MM.1S (cell line): ENCODE data around the gene CETN1.

Experiments used
- DNase-seq: peaks from one replicate; pipeline ENCODE4 v3.0.0-alpha.2; 2015
- H2AFZ ChIP-seq: fragments of 300-600 bp; sonication (generic); 2 replicates; pipeline ENCODE4 v1.6.0; 2016; ENCODE audit warnings: antibody characterized with exemption, low read length
- H3F3A ChIP-seq: fragments of 300-600 bp; sonication (generic); 2 replicates; pipeline ENCODE4 v1.6.1; 2016; ENCODE audit warnings: mild to moderate bottlenecking, antibody characterized with exemption, low read length, moderate library complexity, mixed read lengths; ENCODE audit not compliant: insufficient read depth
- H3K27ac ChIP-seq: fragments of 300-600 bp; sonication (generic); 2 replicates; pipeline ENCODE4 v1.5.1; 2016; ENCODE audit warnings: mild to moderate bottlenecking, low read length
- H3K27me3 ChIP-seq: fragments of 300-600 bp; sonication (generic); replicated peaks from 2 replicates; pipeline ENCODE4 v1.6.0; 2016; ENCODE audit warnings: low read length; ENCODE audit not compliant: insufficient read depth
- H3K36me3 ChIP-seq: fragments of 300-600 bp; sonication (generic); replicated peaks from 2 replicates; pipeline ENCODE4 v1.6.1; 2016; ENCODE audit warnings: mild to moderate bottlenecking, low read length, mixed read lengths; ENCODE audit not compliant: insufficient read depth
- H3K4me1 ChIP-seq: fragments of 300-600 bp; sonication (generic); 2 replicates; pipeline ENCODE4 v1.6.1; 2016; ENCODE audit warnings: low read length, mixed read lengths
- H3K4me2 ChIP-seq: fragments of 300-600 bp; sonication (generic); 2 replicates; pipeline ENCODE4 v1.6.0; 2016; ENCODE audit warnings: low read depth, low read length
- H3K4me3 ChIP-seq: fragments of 300-600 bp; sonication (generic); 2 replicates; pipeline ENCODE4 v1.5.1; 2016; ENCODE audit warnings: low read length, mixed read lengths
- H3K79me2 ChIP-seq: fragments of 300-600 bp; sonication (generic); 2 replicates; pipeline ENCODE4 v1.6.1; 2016; ENCODE audit warnings: mixed run types, low read length, mixed read lengths
- H3K9ac ChIP-seq: fragments of 300-600 bp; sonication (generic); 2 replicates; pipeline ENCODE4 v1.6.1; 2016; ENCODE audit warnings: low read length, mixed read lengths
- H3K9me2 ChIP-seq: fragments of 300-600 bp; sonication (generic); replicated peaks from 2 replicates; pipeline ENCODE4 v1.6.1; 2016; ENCODE audit warnings: mild to moderate bottlenecking, low read length, mixed read lengths; ENCODE audit not compliant: insufficient read depth
- H3K9me3 ChIP-seq: fragments of 300-600 bp; sonication (generic); replicated peaks from 2 replicates; pipeline ENCODE4 v1.6.1; 2016; ENCODE audit warnings: mild to moderate bottlenecking, low read length, mixed read lengths; ENCODE audit not compliant: insufficient read depth
- H4K20me1 ChIP-seq: fragments of 300-600 bp; sonication (generic); 2 replicates; pipeline ENCODE4 v1.6.1; 2016; ENCODE audit warnings: mild to moderate bottlenecking, low read length, moderate library complexity, mixed read lengths; ENCODE audit not compliant: insufficient read depth
- CTCF ChIP-seq: fragments of 300-600 bp; sonication (generic); IDR thresholded peaks from 2 replicates; pipeline ENCODE4 v1.5.1; 2016; ENCODE audit warnings: antibody characterized with exemption, low read length, mixed read lengths
- EZH2 ChIP-seq: fragments of 300-600 bp; sonication (generic); optimal IDR thresholded peaks from 2 replicates; pipeline ENCODE3; 2017; ENCODE audit warnings: low read depth, mild to moderate bottlenecking, antibody characterized with exemption, low read length, mixed read lengths
- EZH2phosphoT487 ChIP-seq: fragments of 300-600 bp; sonication (generic); IDR thresholded peaks from 2 replicates; pipeline ENCODE4 v1.6.1; 2018; ENCODE audit warnings: antibody characterized with exemption, low read length

Gene CETN1

GRCh38 chr18:627231-627630 lies 47.1 kb downstream of the CETN1 start:
- Histone ChIP-seq H3K4me3 (no peak overlapping the region), H3K9me2 (no peaks in the 10 kb centered on the region), H3F3A (no peaks in the 10 kb centered on the region), H3K36me3 (no peaks in the 10 kb centered on the region), H3K9me3 (no peaks in the 10 kb centered on the region), H3K27me3 (no peaks in the 10 kb centered on the region), H3K4me1 (no peaks in the 10 kb centered on the region), H3K27ac (no peak overlapping the region), H4K20me1 (no peaks in the 10 kb centered on the region), H3K79me2 (no peaks in the 10 kb centered on the region), H3K9ac (no peak overlapping the region), H2AFZ (no peak overlapping the region), H3K4me2 (no peak overlapping the region)
- no peak for DNase-seq
- no peak for TF ChIP-seq EZH2phosphoT487
- no peak for TF ChIP-seq EZH2
- no peak for TF ChIP-seq CTCF

- Histone ChIP-seq H3K4me3 (no peak overlapping the region), H3F3A (no peaks in the 10 kb centered on the region), H3K4me2 (no peak overlapping the region), H3K79me2 (no peaks in the 10 kb centered on the region), H3K9ac (no peak overlapping the region), H3K36me3 (no peaks in the 10 kb centered on the region), H4K20me1 (no peaks in the 10 kb centered on the region), H2AFZ (no peak overlapping the region), H3K27me3 (no peaks in the 10 kb centered on the region), H3K9me3 (no peaks in the 10 kb centered on the region), H3K4me1 (no peaks in the 10 kb centered on the region), H3K9me2 (no peaks in the 10 kb centered on the region), H3K27ac (no peak overlapping the region)
- no peak for DNase-seq
- TF ChIP-seq EZH2phosphoT487 (no peak), CTCF (peak; percentile 19; the same call in 1 of the 2 replicates)
These were observed 49.3 kb downstream of the CETN1 start for GRCh38 chr18:629269-630150.

GRCh38 chr18:631560-631959 lies 51.4 kb downstream of the CETN1 start:
- no peaks in the 10 kb centered on the region for H3K36me3 ChIP-seq
- H3K27me3 ChIP-seq, result no peaks in the 10 kb centered on the region
- no peaks in the 10 kb centered on the region for H3K79me2 ChIP-seq
- TF ChIP-seq CTCF (no peak), EZH2phosphoT487 (no peak), EZH2 (no peak)
- H2AFZ ChIP-seq, result no peak overlapping the region
- H3K27ac ChIP-seq, result no peak overlapping the region
- DNase-seq, result no peak
- no peaks in the 10 kb centered on the region for H3K4me1 ChIP-seq
- H3K9me2 ChIP-seq, result no peaks in the 10 kb centered on the region
- no peaks in the 10 kb centered on the region for H3F3A ChIP-seq
- no peaks in the 10 kb centered on the region for H4K20me1 ChIP-seq
- H3K4me2 ChIP-seq, result no peak overlapping the region
- H3K4me3 ChIP-seq, result no peak overlapping the region
- no peaks in the 10 kb centered on the region for H3K9me3 ChIP-seq
- no peak overlapping the region for H3K9ac ChIP-seq
